Measurements from ENCODE around the gene SLC43A3. TPM values are rescaled to one million over a fixed set of nuclear protein-coding genes. Genes with fewer than 3 reads are reported as not detected.

The SLC43A3 gene
- total and polyA plus RNA-seq, 9 of the 15 experiments (the other 6 are each of a cell fraction or from before 2014, with no cell fraction given) = 63.7 to 281 (median 139) TPM

DNA sequence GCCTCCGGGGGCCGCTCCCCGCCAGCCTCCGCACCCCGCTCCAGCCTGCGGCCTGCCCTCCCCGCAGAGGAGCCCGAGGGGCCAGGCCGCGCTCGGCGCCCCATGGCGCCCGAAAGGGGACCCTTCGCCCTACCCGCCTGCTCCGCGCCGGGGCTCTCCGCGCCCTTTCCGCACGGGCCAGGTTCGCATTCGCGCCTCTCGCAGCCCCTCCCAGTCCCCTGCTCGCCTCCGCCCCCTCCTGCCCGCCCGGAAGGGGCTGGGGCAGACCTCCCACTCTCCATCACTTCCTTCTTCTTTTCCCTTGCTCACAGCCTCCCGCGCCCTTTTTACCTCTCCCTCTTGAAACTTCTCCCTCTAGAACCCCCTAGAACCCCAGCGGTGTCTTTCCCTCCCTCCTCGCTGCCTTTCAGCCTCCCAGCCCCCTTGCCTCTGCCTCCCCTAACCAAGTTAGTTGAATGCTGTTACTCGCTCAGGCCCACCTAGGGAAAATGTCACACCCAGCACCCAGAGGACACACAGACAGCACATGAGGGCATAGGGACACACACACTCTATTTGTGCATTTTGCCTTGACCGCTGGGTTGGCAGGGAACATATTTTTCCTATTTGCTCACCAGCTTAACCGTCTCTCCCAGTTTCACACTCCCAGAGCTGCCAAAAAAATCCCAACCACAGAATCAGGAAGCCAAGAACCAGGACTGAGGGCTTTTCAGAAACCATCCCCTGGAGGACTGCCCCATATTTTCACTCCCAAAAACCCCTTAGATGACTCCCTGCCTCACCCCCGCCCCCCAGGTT, at the start of gene SLC43A3 (continued):
- TF ChIP-seq NFIC (IDR thresholded peaks at IDR 0.05) = peak; percentile 26
- TF ChIP-seq ZBTB11 (CRISPR knock-in tag; IDR thresholded peaks at IDR 0.05) = peak in 1 of 3 experiments; percentile 56; a peak in 1 of 6 replicates
- TF ChIP-seq ZNF76 (CRISPR knock-in tag; IDR thresholded peaks at IDR 0.05; ENCODE audit: borderline replicate concordance) = no peak
- TF ChIP-seq CBX1 (IDR thresholded peaks at IDR 0.05; ENCODE audit: low read depth) = no peak
- TF ChIP-seq ELF4 (CRISPR knock-in tag; IDR thresholded peaks at IDR 0.05) = peak; percentile 82; the same call in 1 of the 2 replicates
- no peak for TF ChIP-seq MCM5 (IDR thresholded peaks at IDR 0.05; ENCODE audit: low read depth)
- no peak for TF ChIP-seq CBX3 (IDR thresholded peaks at IDR 0.05; ENCODE audit: borderline replicate concordance in 1 of 2, low read length in 2 of 2)
- no peak for TF ChIP-seq ZNF12 (CRISPR knock-in tag; IDR thresholded peaks at IDR 0.05)
- no peak for TF ChIP-seq COPS2 (conservative IDR thresholded peaks at IDR 0.05)
- TF ChIP-seq, protein P1, sequence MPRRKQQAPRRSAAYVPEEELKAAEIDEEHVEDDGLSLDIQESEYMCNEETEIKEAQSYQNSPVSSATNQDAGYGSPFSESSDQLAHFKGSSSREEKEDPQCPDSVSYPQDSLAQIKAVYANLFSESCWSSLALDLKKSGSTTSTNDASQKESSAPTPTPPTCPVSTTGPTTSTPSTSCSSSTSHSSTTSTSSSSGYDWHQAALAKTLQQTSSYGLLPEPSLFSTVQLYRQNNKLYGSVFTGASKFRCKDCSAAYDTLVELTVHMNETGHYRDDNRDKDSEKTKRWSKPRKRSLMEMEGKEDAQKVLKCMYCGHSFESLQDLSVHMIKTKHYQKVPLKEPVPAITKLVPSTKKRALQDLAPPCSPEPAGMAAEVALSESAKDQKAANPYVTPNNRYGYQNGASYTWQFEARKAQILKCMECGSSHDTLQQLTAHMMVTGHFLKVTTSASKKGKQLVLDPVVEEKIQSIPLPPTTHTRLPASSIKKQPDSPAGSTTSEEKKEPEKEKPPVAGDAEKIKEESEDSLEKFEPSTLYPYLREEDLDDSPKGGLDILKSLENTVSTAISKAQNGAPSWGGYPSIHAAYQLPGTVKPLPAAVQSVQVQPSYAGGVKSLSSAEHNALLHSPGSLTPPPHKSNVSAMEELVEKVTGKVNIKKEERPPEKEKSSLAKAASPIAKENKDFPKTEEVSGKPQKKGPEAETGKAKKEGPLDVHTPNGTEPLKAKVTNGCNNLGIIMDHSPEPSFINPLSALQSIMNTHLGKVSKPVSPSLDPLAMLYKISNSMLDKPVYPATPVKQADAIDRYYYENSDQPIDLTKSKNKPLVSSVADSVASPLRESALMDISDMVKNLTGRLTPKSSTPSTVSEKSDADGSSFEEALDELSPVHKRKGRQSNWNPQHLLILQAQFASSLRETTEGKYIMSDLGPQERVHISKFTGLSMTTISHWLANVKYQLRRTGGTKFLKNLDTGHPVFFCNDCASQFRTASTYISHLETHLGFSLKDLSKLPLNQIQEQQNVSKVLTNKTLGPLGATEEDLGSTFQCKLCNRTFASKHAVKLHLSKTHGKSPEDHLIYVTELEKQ (CRISPR knock-in tag; IDR thresholded peaks at IDR 0.05) = no peak
- peak; percentile 27; the same call in 1 of the 2 replicates for TF ChIP-seq MIER1 (IDR thresholded peaks at IDR 0.05; ENCODE audit: low read depth)
- TF ChIP-seq ZNF239 (CRISPR knock-in tag; IDR thresholded peaks at IDR 0.05) = no peak
- TF ChIP-seq, protein P2, sequence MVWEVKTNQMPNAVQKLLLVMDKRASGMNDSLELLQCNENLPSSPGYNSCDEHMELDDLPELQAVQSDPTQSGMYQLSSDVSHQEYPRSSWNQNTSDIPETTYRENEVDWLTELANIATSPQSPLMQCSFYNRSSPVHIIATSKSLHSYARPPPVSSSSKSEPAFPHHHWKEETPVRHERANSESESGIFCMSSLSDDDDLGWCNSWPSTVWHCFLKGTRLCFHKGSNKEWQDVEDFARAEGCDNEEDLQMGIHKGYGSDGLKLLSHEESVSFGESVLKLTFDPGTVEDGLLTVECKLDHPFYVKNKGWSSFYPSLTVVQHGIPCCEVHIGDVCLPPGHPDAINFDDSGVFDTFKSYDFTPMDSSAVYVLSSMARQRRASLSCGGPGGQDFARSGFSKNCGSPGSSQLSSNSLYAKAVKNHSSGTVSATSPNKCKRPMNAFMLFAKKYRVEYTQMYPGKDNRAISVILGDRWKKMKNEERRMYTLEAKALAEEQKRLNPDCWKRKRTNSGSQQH (CRISPR knock-in tag; IDR thresholded peaks at IDR 0.05) = peak; percentile 81; the same call in 1 of the 2 replicates
- no peak for TF ChIP-seq SMC3 (conservative IDR thresholded peaks at IDR 0.05; ENCODE audit: insufficient read depth, low read depth, low read length)
- TF ChIP-seq, protein P3, sequence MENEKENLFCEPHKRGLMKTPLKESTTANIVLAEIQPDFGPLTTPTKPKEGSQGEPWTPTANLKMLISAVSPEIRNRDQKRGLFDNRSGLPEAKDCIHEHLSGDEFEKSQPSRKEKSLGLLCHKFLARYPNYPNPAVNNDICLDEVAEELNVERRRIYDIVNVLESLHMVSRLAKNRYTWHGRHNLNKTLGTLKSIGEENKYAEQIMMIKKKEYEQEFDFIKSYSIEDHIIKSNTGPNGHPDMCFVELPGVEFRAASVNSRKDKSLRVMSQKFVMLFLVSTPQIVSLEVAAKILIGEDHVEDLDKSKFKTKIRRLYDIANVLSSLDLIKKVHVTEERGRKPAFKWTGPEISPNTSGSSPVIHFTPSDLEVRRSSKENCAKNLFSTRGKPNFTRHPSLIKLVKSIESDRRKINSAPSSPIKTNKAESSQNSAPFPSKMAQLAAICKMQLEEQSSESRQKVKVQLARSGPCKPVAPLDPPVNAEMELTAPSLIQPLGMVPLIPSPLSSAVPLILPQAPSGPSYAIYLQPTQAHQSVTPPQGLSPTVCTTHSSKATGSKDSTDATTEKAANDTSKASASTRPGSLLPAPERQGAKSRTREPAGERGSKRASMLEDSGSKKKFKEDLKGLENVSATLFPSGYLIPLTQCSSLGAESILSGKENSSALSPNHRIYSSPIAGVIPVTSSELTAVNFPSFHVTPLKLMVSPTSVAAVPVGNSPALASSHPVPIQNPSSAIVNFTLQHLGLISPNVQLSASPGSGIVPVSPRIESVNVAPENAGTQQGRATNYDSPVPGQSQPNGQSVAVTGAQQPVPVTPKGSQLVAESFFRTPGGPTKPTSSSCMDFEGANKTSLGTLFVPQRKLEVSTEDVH (IDR thresholded peaks at IDR 0.05; ENCODE audit: low read depth, partially characterized antibody) = peak; percentile 80

All from K562 (cell line).